Testis (tissue), 2 donors: ENCODE data around the gene ELMOD3.
"Not testable (repeated sequence)": the region's sequence is repeated elsewhere in the genome, so short reads cannot be mapped to it uniquely, and the experiment has no call there.

Source experiments
- POLR2A ChIP-seq: fragments of 450-650 bp; IDR thresholded peaks from one replicate; pipeline ENCODE4 v1.6.1; 2017; ENCODE audit warnings: antibody characterized with exemption, mild to moderate bottlenecking, moderate library complexity
- TF ChIP-seq, protein P1 (sequence below), 3 experiments: fragments of 450-650 bp in 2 of 3; fragments of 200-600 bp in 1 of 3; sonication (generic) in 1 of 3; IDR thresholded peaks; one replicate each; pipeline ENCODE4 v1.5.1; 2016 to 2019; ENCODE audit warnings: antibody characterized with exemption in 3 of 3, mild to moderate bottlenecking in 2 of 3, moderate library complexity in 1 of 3

DNA sequence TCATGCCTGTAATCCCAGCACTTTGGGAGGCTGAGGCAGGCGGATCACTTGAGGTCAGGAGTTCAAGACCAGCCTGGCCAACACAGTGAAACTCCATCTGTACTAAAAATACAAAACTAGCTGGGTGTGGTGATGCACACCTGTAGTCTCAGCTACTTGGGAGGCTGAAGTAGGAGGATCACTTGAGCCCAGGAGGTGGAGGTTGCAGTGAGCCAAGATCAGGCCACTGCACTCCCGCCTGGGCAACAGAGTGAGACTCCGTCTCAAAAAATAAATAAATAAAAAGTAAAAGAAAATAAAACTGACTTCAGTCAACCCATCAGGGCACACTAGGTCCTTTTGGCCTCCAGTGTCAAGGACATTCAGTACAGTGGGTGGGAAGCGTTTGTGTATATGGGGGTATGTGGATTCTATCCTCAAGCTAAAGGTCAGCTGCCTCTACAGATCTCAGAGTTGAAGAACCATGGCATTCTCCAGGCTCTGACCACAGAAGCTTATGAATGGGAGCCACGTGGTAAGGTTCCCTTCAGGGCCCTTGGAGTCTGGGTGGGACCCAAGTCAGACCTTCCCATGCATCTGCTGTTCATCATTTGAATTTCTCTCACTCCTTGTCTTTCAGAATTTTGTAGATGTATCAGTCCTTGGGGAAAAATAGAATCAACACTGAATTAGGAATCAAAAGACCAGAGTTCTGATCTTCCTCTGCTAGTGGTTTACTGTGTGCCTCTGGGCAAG lies 8.3 kb downstream of the ELMOD3 start:
- TF ChIP-seq, protein P1, sequence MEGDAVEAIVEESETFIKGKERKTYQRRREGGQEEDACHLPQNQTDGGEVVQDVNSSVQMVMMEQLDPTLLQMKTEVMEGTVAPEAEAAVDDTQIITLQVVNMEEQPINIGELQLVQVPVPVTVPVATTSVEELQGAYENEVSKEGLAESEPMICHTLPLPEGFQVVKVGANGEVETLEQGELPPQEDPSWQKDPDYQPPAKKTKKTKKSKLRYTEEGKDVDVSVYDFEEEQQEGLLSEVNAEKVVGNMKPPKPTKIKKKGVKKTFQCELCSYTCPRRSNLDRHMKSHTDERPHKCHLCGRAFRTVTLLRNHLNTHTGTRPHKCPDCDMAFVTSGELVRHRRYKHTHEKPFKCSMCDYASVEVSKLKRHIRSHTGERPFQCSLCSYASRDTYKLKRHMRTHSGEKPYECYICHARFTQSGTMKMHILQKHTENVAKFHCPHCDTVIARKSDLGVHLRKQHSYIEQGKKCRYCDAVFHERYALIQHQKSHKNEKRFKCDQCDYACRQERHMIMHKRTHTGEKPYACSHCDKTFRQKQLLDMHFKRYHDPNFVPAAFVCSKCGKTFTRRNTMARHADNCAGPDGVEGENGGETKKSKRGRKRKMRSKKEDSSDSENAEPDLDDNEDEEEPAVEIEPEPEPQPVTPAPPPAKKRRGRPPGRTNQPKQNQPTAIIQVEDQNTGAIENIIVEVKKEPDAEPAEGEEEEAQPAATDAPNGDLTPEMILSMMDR (IDR thresholded peaks at IDR 0.05): not testable (repeated sequence)
- not testable (repeated sequence) for TF ChIP-seq POLR2A
